Panc1 (cell line): Measurements from ENCODE around the gene SLC44A3. TPM values are rescaled to one million over a fixed set of nuclear protein-coding genes. Genes with fewer than 3 reads are reported as not detected.

ENCODE experiments used
- ATAC-seq: fragments of 200-7000 bp; cut with Tn5 transposase; 2 replicates; pipeline ENCODE4 v1.9.1; 2020; ENCODE audit warnings: mild to moderate bottlenecking, moderate library complexity
- BruUV-seq: library from RNA; stranded (reverse); fragments of 400-500 nt; replicated peaks from 2 replicates; lab custom pipeline; 2021; lab: Mats Ljungman, UMichigan
- CTCF ChIA-PET: fragments of 300-600 bp; sonication (Branson Sonifier 250); formaldehyde crosslinking; loops from one replicate; lab custom pipeline; 2022; ENCODE audit warnings: antibody characterized with exemption; lab: Charles Lee
- POLR2A ChIA-PET: fragments of 300-600 bp; sonication (Branson Sonifier 250); formaldehyde crosslinking; loops from one replicate; lab custom pipeline; 2022; ENCODE audit warnings: antibody characterized with exemption; lab: Charles Lee
- DNase-seq: peaks from one replicate; pipeline ENCODE4 v3.0.0-alpha.2; 2010; ENCODE audit warnings: low read depth, low spot score
- H3K27ac ChIP-seq: 2 replicates; pipeline ENCODE4 v1.5.1; 2011; ENCODE audit warnings: mild to moderate bottlenecking, low read length, inconsistent platforms
- H3K27me3 ChIP-seq: fragments of 200-500 bp; sonication (Bioruptor generic); 2 replicates; pipeline ENCODE4 v1.6.0; 2014; ENCODE audit warnings: low read length, inconsistent platforms; ENCODE audit not compliant: control insufficient read depth, insufficient read depth
- H3K36me3 ChIP-seq: fragments of 200-500 bp; sonication (Bioruptor generic); 2 replicates; pipeline ENCODE4 v1.5.1; 2014; ENCODE audit warnings: inconsistent platforms, mild to moderate bottlenecking, low read length, moderate library complexity; ENCODE audit not compliant: control insufficient read depth, insufficient read depth
- H3K4me1 ChIP-seq: 2 replicates; pipeline ENCODE4 v1.5.1; 2011; ENCODE audit warnings: inconsistent platforms, mild to moderate bottlenecking, low read length, moderate library complexity; ENCODE audit not compliant: control insufficient read depth, insufficient read depth
- H3K4me3 ChIP-seq, 2 experiments: 2 replicates each; pipeline ENCODE4 v1.5.1; 2011 to 2012; ENCODE audit warnings: low read depth in 2 of 2, low read length in 2 of 2, mild to moderate bottlenecking in 2 of 2, inconsistent platforms in 1 of 2, moderate library complexity in 1 of 2
- H3K9me3 ChIP-seq: fragments of 200-500 bp; sonication (Bioruptor generic); 2 replicates; pipeline ENCODE4 v1.5.1; 2014; ENCODE audit warnings: low read depth, mild to moderate bottlenecking, inconsistent platforms, low read length, moderate library complexity; ENCODE audit not compliant: control insufficient read depth, insufficient read depth
- POLR2AphosphoS5 ChIP-seq: IDR thresholded peaks from 2 replicates; pipeline ENCODE4 v1.6.1; 2012; ENCODE audit warnings: mild to moderate bottlenecking, low read depth, low read length, moderate library complexity
- SIN3A ChIP-seq: IDR thresholded peaks from 2 replicates; pipeline ENCODE4 v1.6.1; 2012; ENCODE audit warnings: low read depth, mild to moderate bottlenecking, low read length, moderate library complexity, borderline replicate concordance; ENCODE audit not compliant: insufficient read depth
- TCF7L2 ChIP-seq: IDR thresholded peaks from 2 replicates; pipeline ENCODE4 v1.6.1; 2011; ENCODE audit warnings: mild to moderate bottlenecking, low read depth, low read length, inconsistent platforms
- in situ Hi-C: cut with HindIII; loops from 2 replicates; pipeline ENCODE4 v1.10.0; 2016; ENCODE audit warnings: low sequenced_read_pairs, low pct_unique_long_range_greater_than_20kb
- intact Hi-C: fragments of 100-400 bp; cut with micrococcal nuclease; formaldehyde crosslinking; loops from one replicate; pipeline ENCODE4 v1.10.0; 2022; ENCODE audit not compliant: unreplicated experiment
- total RNA-seq: library from RNA; stranded (reverse); gene quantifications from one replicate; pipeline ENCODE4 v1.2.1, GENCODE V29; 2021; ENCODE audit not compliant: unreplicated experiment
- TF ChIP-seq, protein P1 (sequence below): fragments of 450-650 bp; IDR thresholded peaks from 2 replicates; pipeline ENCODE4 v1.5.1; 2017; ENCODE audit warnings: mild to moderate bottlenecking
- TF ChIP-seq, protein P2 (sequence below), 2 experiments: IDR thresholded peaks; 2 replicates each; pipeline ENCODE4 v1.6.1; 2011 to 2012; ENCODE audit warnings: low read depth in 2 of 2, control low read depth in 1 of 2, low read length in 1 of 2, mild to moderate bottlenecking in 1 of 2, moderate library complexity in 1 of 2; ENCODE audit not compliant: insufficient read depth in 1 of 2

The SLC44A3 gene
- total RNA-seq, 1 experiment from 2014 or later: 1.3 TPM

GRCh38 chr1:94806441-94806871, 13.7 kb upstream of the SLC44A3 start:
- Histone ChIP-seq H3K4me3 (no peak overlapping the region), H3K36me3 (no peaks in the 10 kb centered on the region), H3K27me3 (no peaks in the 10 kb centered on the region), H3K27ac (no peak overlapping the region), H3K4me1 (peaks cover 10% of the 10 kb centered on the region; the same call in 1 of the 2 replicates), H3K9me3 (no peaks in the 10 kb centered on the region)
- BruUV-seq: no TSS peak
- ChIA-PET CTCF (interaction anchor here (0.6 to 0.7 kb wide), 2 partner anchors 157 to 204 kb away, joined by 3 read pairs; no protein-coding TSS in a partner anchor), POLR2A (no interaction called here)
- ATAC-seq (no peak), DNase-seq (no peak)
- TF ChIP-seq POLR2AphosphoS5 (no peak), TCF7L2 (no peak), SIN3A (no peak)
- TF ChIP-seq, protein P1, sequence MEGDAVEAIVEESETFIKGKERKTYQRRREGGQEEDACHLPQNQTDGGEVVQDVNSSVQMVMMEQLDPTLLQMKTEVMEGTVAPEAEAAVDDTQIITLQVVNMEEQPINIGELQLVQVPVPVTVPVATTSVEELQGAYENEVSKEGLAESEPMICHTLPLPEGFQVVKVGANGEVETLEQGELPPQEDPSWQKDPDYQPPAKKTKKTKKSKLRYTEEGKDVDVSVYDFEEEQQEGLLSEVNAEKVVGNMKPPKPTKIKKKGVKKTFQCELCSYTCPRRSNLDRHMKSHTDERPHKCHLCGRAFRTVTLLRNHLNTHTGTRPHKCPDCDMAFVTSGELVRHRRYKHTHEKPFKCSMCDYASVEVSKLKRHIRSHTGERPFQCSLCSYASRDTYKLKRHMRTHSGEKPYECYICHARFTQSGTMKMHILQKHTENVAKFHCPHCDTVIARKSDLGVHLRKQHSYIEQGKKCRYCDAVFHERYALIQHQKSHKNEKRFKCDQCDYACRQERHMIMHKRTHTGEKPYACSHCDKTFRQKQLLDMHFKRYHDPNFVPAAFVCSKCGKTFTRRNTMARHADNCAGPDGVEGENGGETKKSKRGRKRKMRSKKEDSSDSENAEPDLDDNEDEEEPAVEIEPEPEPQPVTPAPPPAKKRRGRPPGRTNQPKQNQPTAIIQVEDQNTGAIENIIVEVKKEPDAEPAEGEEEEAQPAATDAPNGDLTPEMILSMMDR: no peak
- TF ChIP-seq, protein P2, sequence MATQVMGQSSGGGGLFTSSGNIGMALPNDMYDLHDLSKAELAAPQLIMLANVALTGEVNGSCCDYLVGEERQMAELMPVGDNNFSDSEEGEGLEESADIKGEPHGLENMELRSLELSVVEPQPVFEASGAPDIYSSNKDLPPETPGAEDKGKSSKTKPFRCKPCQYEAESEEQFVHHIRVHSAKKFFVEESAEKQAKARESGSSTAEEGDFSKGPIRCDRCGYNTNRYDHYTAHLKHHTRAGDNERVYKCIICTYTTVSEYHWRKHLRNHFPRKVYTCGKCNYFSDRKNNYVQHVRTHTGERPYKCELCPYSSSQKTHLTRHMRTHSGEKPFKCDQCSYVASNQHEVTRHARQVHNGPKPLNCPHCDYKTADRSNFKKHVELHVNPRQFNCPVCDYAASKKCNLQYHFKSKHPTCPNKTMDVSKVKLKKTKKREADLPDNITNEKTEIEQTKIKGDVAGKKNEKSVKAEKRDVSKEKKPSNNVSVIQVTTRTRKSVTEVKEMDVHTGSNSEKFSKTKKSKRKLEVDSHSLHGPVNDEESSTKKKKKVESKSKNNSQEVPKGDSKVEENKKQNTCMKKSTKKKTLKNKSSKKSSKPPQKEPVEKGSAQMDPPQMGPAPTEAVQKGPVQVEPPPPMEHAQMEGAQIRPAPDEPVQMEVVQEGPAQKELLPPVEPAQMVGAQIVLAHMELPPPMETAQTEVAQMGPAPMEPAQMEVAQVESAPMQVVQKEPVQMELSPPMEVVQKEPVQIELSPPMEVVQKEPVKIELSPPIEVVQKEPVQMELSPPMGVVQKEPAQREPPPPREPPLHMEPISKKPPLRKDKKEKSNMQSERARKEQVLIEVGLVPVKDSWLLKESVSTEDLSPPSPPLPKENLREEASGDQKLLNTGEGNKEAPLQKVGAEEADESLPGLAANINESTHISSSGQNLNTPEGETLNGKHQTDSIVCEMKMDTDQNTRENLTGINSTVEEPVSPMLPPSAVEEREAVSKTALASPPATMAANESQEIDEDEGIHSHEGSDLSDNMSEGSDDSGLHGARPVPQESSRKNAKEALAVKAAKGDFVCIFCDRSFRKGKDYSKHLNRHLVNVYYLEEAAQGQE (IDR thresholded peaks at IDR 0.05; ENCODE audit: insufficient read depth in 1 of 2, low read depth in 2 of 2, low read length in 1 of 2): no peak
- intact Hi-C loops (loop anchor here (5.0 kb wide), 1 partner anchor 324 kb away; no protein-coding TSS in a partner anchor), in situ Hi-C loops (no loop called here)

DNA sequence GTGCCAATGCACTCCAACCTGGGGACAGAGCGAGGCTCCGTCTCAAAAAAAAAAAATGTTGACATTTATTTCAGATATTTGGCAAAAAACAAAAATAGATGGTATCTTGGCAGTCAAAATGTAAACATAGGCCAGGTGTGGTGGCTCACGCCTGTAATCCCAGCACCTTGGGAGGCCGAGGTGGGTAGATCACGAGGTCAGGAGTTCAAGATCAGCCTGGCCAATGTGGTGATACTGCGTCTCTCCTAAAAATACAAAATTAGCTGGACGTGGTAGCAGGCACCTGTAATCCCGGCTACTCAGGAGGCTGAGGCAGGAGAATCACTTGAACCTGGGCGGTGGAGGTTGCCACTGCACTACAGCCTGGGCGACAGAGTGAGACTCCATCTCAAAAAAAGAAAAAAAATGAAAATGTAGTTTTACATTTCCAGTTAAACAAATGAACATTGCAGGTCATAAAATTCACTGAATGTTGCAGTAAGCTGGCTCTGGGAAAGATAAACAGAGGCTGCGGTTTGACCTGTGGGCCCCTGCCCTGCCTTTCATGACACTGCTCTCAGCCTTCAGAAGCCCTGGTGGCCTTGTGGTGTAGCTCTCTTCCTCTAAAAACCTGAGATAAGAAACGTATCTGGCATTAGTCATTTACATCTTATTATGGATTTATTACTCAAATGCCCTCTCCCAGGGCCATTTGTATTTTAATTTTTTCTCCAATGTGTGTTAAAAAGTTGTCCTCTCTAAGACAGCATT, 12.2 kb upstream of the SLC44A3 start:
- Histone ChIP-seq H3K27ac (no peak overlapping the region), H3K9me3 (no peaks in the 10 kb centered on the region), H3K4me3 (no peak overlapping the region), H3K4me1 (peaks cover 3% of the 10 kb centered on the region; the same call in 1 of the 2 replicates), H3K36me3 (no peaks in the 10 kb centered on the region), H3K27me3 (no peaks in the 10 kb centered on the region)
- in situ Hi-C loops: no loop called here
- no peak for TF ChIP-seq POLR2AphosphoS5
- TF ChIP-seq, protein P2 (IDR thresholded peaks at IDR 0.05; ENCODE audit: insufficient read depth in 1 of 2, low read depth in 2 of 2, low read length in 1 of 2): no peak
- TF ChIP-seq, protein P1: no peak
- no peak for TF ChIP-seq SIN3A
- TF ChIP-seq TCF7L2: no peak
- no peak for ATAC-seq
- intact Hi-C loops: loop anchor here (5.0 kb wide), 1 partner anchor 326 kb away; no protein-coding TSS in a partner anchor
- ChIA-PET CTCF (no interaction called here), POLR2A (no interaction called here)
- BruUV-seq: no TSS peak
- no peak for DNase-seq
